Activated B cell treated with CpG ODN at 0.5 μM for 24 hours (primary cell): ENCODE results near the gene SEPTIN8. TPM values are rescaled to one million over a fixed set of nuclear protein-coding genes. Genes with fewer than 3 reads are reported as not detected.

Experiments
- ATAC-seq: fragments of 200-7000 bp; cut with Tn5 transposase; one replicate; pipeline ENCODE4 v1.10.0; 2021; ENCODE audit warnings: low read depth, mild to moderate bottlenecking, moderate library complexity
- CTCF ChIA-PET: fragments of 350-600 bp; sonication (Branson Sonifier 250); formaldehyde crosslinking; loops from one replicate; lab custom pipeline; 2021; ENCODE audit warnings: antibody characterized with exemption; lab: Charles Lee
- POLR2A ChIA-PET: fragments of 350-600 bp; sonication (Branson Sonifier 250); formaldehyde crosslinking; loops from one replicate; lab custom pipeline; 2021; ENCODE audit warnings: antibody characterized with exemption; lab: Charles Lee
- DNase-seq: peaks from one replicate; pipeline ENCODE4 v3.0.0; 2022
- H3K27ac Mint-ChIP-seq: one replicate; pipeline ENCODE4 v1.8.0; 2020; ENCODE audit warnings: mixed read lengths
- H3K27me3 Mint-ChIP-seq: one replicate; pipeline ENCODE4 v1.8.0; 2021; ENCODE audit warnings: mixed read lengths
- H3K36me3 Mint-ChIP-seq: one replicate; pipeline ENCODE4 v1.8.0; 2021; ENCODE audit warnings: low read depth, mixed read lengths
- H3K4me1 Mint-ChIP-seq: one replicate; pipeline ENCODE4 v1.8.0; 2021; ENCODE audit warnings: mixed read lengths
- H3K4me3 Mint-ChIP-seq: one replicate; pipeline ENCODE4 v1.8.0; 2020; ENCODE audit warnings: mild to moderate bottlenecking, mixed read lengths
- H3K9me3 Mint-ChIP-seq: one replicate; pipeline ENCODE4 v1.8.0; 2020; ENCODE audit warnings: mixed read lengths
- CTCF ChIP-seq: fragments of 200-600 bp; IDR thresholded peaks from one replicate; pipeline ENCODE4 v1.8.0; 2022; ENCODE audit warnings: antibody characterized with exemption, mild to moderate bottlenecking
- intact Hi-C: fragments of 100-400 bp; cut with micrococcal nuclease; formaldehyde crosslinking; loops from one replicate; pipeline ENCODE4 v1.15.1; 2024
- total RNA-seq: library from RNA; stranded (reverse); gene quantifications from 2 replicates; pipeline ENCODE4 v1.2.3, GENCODE V29; 2022

The SEPTIN8 gene
- total RNA-seq, 1 donor from 2014 or later = 7.3 TPM

- no peak overlapping the region for H3K27ac Mint-ChIP-seq
- ATAC-seq = no peak
Observed at GRCh38 chr5:132754111-132754510, 22.9 kb downstream of the SEPTIN8 start.

GRCh38 chr5:132753135-132753987 lies 23.7 kb downstream of the SEPTIN8 start:
- Mint-ChIP-seq H3K4me3 (no peak overlapping the region), H3K27ac (no peak overlapping the region), H3K36me3 (no peaks in the 10 kb centered on the region), H3K27me3 (peaks cover 3% of the 10 kb centered on the region), H3K4me1 (peaks cover 17% of the 10 kb centered on the region), H3K9me3 (no peaks in the 10 kb centered on the region)
- ATAC-seq (no peak), DNase-seq (no peak)
- ChIA-PET POLR2A (no interaction called here), CTCF (interaction anchor here (0.7 kb wide), 1 partner anchor 130 kb away, joined by 3 read pairs; no protein-coding TSS in a partner anchor)
- TF ChIP-seq CTCF = no peak
- intact Hi-C loops = no loop called here

More at GRCh38 chr5:132754111-132754510, 22.9 kb downstream of the SEPTIN8 start:
- no peaks in the 10 kb centered on the region for H3K9me3 Mint-ChIP-seq
- intact Hi-C loops = no loop called here
- no peak overlapping the region for H3K4me3 Mint-ChIP-seq
- no peaks in the 10 kb centered on the region for H3K27me3 Mint-ChIP-seq
- peaks cover 14% of the 10 kb centered on the region for H3K4me1 Mint-ChIP-seq
- no peak for DNase-seq
- ChIA-PET POLR2A (no interaction called here), CTCF (interaction anchor here (0.6 to 1.1 kb wide), 2 partner anchors 66 to 132 kb away, joined by 3 read pairs; no protein-coding TSS in a partner anchor)
- TF ChIP-seq CTCF = no peak
- no peaks in the 10 kb centered on the region for H3K36me3 Mint-ChIP-seq

GRCh38 chr5:132752581-132753125 lies 24.4 kb downstream of the SEPTIN8 start:
- ChIA-PET CTCF (no interaction called here), POLR2A (no interaction called here)
- no peak for DNase-seq
- ATAC-seq = no peak
- H3K36me3 Mint-ChIP-seq = no peaks in the 10 kb centered on the region
- no peak overlapping the region for H3K4me3 Mint-ChIP-seq
- H3K4me1 Mint-ChIP-seq = peaks cover 19% of the 10 kb centered on the region
- no peak overlapping the region for H3K27ac Mint-ChIP-seq
- TF ChIP-seq CTCF = no peak
- intact Hi-C loops = no loop called here
- H3K9me3 Mint-ChIP-seq = no peaks in the 10 kb centered on the region
- H3K27me3 Mint-ChIP-seq = peaks cover 5% of the 10 kb centered on the region

- Mint-ChIP-seq H3K4me3 (no peak overlapping the region), H3K27me3 (peaks cover 5% of the 10 kb centered on the region), H3K36me3 (no peaks in the 10 kb centered on the region), H3K4me1 (peaks cover 19% of the 10 kb centered on the region), H3K27ac (no peak overlapping the region), H3K9me3 (no peaks in the 10 kb centered on the region)
- intact Hi-C loops = loop anchor here (1.0 kb wide), 1 partner anchor 15 kb away; the partner anchor contains the start of gene KIF3A
- ChIA-PET CTCF (no interaction called here), POLR2A (interaction anchor here (0.6 to 0.8 kb wide), 2 partner anchors 14 to 68 kb away, joined by 4 to 5 read pairs; partner anchors contain the start of gene KIF3A)
- no peak for TF ChIP-seq CTCF
- DNase-seq (no peak), ATAC-seq (no peak)
Observed at GRCh38 chr5:132751971-132752580, 25.0 kb downstream of the SEPTIN8 start.
